Measurements from ENCODE around the gene ANKS6. TPM values are rescaled to one million over a fixed set of nuclear protein-coding genes. Genes with fewer than 3 reads are reported as not detected.
A peak's percentile ranks its signal among the peaks of the same experiment; 100 is the strongest.

The ANKS6 gene
- total RNA-seq, 4 donors from 2014 or later: 42.2 to 56.6 (median 49.9) TPM

DNA sequence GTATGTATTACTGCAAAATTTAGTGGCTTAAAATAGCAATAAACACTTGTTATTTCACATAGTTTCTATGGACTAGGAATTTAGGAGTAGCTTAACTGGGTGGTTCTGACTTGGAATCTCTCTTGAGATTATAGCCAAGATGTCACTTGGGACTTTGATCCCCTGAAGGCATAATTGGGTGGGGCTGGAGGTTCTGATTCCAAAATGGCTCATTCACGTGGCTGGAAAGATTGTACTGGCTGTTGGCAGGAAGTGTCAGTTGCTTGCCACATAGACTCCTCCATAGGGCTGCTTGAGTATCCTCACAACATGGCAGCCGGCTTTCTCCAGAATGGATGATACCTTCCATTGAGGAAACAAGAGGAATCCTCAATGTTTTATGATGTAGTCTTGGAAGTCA is 22.4 kb upstream of the ANKS6 start:
- DNase-seq: no peak
- Histone ChIP-seq H3K27me3 (no peaks in the 10 kb centered on the region), H3K27ac (no peak overlapping the region), H3K4me1 (no peaks in the 10 kb centered on the region), H3K9me3 (no peaks in the 10 kb centered on the region), H3K36me3 (no peaks in the 10 kb centered on the region), H3K4me3 (replicated peaks in 1 of 3) (no peak overlapping the region)
- 96 to 97% methylated on average over 2 of the region's 2 CpGs for WGBS, 2 donors
- TF ChIP-seq, protein P1, sequence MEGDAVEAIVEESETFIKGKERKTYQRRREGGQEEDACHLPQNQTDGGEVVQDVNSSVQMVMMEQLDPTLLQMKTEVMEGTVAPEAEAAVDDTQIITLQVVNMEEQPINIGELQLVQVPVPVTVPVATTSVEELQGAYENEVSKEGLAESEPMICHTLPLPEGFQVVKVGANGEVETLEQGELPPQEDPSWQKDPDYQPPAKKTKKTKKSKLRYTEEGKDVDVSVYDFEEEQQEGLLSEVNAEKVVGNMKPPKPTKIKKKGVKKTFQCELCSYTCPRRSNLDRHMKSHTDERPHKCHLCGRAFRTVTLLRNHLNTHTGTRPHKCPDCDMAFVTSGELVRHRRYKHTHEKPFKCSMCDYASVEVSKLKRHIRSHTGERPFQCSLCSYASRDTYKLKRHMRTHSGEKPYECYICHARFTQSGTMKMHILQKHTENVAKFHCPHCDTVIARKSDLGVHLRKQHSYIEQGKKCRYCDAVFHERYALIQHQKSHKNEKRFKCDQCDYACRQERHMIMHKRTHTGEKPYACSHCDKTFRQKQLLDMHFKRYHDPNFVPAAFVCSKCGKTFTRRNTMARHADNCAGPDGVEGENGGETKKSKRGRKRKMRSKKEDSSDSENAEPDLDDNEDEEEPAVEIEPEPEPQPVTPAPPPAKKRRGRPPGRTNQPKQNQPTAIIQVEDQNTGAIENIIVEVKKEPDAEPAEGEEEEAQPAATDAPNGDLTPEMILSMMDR (IDR thresholded peaks at IDR 0.05): no peak
- TF ChIP-seq POLR2A (IDR thresholded peaks at IDR 0.05): no peak
- intact Hi-C loops (cut with DNase I): no loop called here

DNA sequence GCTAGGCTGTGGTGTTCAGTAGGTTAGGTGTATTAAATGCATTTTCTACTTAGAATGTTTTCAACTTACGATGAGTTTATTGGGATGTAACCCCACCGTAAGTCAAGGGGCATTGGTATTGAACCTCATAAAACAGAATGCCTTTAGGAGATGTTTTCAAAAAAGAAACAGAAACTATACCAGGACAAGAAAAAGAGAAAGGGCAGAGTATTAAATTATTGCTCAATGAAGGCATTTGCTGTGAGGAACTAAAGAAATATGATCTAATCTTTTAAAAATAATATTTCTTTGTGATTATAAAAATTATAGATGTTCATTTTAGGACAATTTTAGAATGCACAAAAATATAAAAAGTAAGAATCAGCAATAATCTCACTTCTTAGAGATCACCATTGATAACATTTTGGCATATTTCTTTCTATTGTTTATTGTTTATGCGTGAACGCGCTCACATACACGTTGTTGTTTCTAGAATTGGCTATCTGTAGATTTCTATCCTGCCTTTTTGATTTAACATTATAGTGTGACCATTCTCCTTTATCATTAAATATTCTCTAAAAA is 19.1 kb upstream of the ANKS6 start:
- intact Hi-C loops (cut with DNase I): no loop called here
- 93 to 97% methylated on average over 6 of the region's 6 CpGs for WGBS, 2 donors
- no peak for DNase-seq
- Histone ChIP-seq H3K4me3 (replicated peaks in 1 of 3) (no peak overlapping the region), H3K9me3 (no peaks in the 10 kb centered on the region), H3K36me3 (no peaks in the 10 kb centered on the region), H3K27ac (no peak overlapping the region), H3K27me3 (no peaks in the 10 kb centered on the region), H3K4me1 (no peaks in the 10 kb centered on the region)
- TF ChIP-seq POLR2A (IDR thresholded peaks at IDR 0.05): no peak
- TF ChIP-seq, protein P1 (IDR thresholded peaks at IDR 0.05): no peak

DNA sequence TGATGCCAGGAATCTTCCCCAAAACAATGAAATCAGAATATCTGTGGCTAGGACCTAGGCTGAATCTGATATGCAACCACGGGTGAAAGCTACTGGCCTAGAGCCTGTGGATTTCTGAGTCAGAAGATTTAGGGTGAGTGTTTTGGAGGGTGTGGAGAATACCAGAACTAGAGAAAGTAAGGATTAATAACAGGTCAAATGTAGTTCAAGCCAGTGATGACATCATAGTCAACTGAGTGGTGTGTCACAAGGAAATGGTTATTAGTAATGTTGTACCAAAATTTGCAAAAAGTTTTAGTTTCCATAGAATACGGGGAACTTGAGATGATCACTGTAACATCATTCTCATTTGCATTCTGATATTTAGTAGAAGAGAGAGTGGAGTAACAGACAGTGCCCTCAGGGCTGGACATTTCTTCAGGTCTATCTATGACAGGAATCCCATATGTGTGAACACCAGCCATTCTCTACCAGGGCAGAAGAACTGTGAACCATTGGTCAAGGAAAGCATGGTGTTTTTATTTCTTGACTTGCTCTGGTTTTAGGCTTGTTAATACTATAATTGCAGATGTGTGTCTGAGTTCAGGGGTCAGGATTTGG is 14.8 kb upstream of the ANKS6 start:
- Histone ChIP-seq H3K27me3 (no peaks in the 10 kb centered on the region), H3K4me1 (peaks cover 23 to 24% of the 10 kb centered on the region in 2 donors), H3K4me3 (replicated peaks in 1 of 3) (no peak overlapping the region), H3K9me3 (no peaks in the 10 kb centered on the region), H3K27ac (no peak overlapping the region), H3K36me3 (no peaks in the 10 kb centered on the region)
- TF ChIP-seq POLR2A (IDR thresholded peaks at IDR 0.05): no peak
- TF ChIP-seq, protein P1 (IDR thresholded peaks at IDR 0.05): no peak
- intact Hi-C loops (cut with DNase I): no loop called here
- 69 to 87% methylated on average over 2 of the region's 2 CpGs for WGBS, 2 donors
- DNase-seq: no peak

DNA sequence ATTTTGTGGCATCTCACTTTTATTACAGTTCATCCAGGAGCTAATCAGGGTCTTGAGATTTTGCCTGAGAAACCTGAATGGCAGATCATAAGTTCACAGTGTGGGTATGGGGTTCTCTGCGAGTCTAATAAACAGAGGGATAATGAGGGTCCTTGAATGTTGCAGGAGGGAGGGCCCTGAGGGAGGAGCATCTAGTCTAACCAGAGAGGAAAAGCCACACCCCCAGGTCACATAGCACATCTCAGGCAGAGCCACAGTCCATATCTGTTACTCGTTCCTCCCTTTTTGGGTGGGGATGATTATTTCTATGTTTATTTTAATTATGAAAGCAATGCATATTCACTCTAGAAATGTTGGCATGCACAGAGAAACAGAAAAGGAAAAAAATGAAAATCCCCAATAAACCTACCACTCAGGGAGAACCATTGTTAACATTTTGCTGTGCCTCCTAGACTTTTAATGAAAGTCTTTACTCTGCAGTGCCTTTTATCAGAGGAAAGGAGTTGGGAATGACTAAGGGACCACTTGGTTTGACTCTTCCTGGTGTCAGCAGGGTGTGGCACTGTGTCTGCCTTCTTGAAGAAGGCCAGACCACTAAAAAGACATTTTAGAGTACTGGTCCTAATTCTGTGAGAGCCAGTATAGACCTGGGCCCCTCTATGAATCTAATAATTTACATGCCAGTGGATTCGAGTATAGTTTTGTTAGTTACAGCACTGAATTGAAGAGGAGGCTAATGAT is 13.9 kb upstream of the ANKS6 start:
- Histone ChIP-seq H3K9me3 (no peaks in the 10 kb centered on the region), H3K4me3 (replicated peaks in 1 of 3) (no peak overlapping the region), H3K27ac (peak overlapping the region; percentile 57 to 86 (median 61)), H3K36me3 (no peaks in the 10 kb centered on the region), H3K27me3 (no peaks in the 10 kb centered on the region), H3K4me1 (peaks cover 23 to 24% of the 10 kb centered on the region in 2 donors)
- no peak for TF ChIP-seq POLR2A (IDR thresholded peaks at IDR 0.05)
- TF ChIP-seq, protein P1 (IDR thresholded peaks at IDR 0.05): no peak
- intact Hi-C loops (cut with DNase I): no loop called here
- DNase-seq: no peak
- 61 to 71% methylated on average over 3 of the region's 3 CpGs for WGBS, 2 donors
